ENCODE results near the gene ZNF747.

Gene ZNF747

DNA sequence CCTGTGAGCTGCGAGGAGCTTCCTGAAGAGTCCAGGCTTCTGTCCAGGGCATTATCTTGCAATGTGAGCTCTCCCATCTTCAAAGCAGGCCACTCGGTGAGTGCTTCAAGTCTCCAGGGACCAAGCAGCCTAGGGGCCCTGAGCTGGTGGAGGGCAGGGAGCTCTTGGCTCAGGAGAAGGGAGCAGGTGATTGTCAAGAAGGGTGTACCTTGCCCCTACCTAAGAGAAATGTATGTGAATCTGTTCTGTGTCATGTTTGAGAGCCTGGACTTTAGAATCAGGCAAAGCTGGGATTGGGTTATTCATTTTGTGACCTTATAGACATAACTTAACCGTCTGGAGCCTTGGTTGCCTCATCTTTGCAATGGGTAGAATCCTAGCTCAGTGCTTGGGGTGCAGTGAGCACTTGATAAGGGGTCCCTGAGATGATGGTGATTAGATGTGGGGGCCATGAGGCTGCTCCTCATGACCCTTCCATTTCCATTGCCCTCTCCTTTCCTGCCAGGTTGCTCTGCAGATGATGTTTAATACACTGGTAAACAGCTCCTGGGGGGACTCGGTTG, 24.2 kb downstream of the ZNF747 start:
- TF ChIP-seq ZFP3 (CRISPR knock-in tag; IDR thresholded peaks at IDR 0.05), result no peak
- TF ChIP-seq OSR1 (CRISPR knock-in tag; IDR thresholded peaks at IDR 0.05), result no peak
- no peak for TF ChIP-seq CSDC2 (CRISPR knock-in tag; IDR thresholded peaks at IDR 0.05)
- no peak for TF ChIP-seq ZC3H10 (CRISPR knock-in tag; IDR thresholded peaks at IDR 0.05)
- no peak for TF ChIP-seq ESRRG (CRISPR knock-in tag; IDR thresholded peaks at IDR 0.05)
- no peak for TF ChIP-seq RARB (CRISPR knock-in tag; IDR thresholded peaks at IDR 0.05)
- TF ChIP-seq, protein P1, sequence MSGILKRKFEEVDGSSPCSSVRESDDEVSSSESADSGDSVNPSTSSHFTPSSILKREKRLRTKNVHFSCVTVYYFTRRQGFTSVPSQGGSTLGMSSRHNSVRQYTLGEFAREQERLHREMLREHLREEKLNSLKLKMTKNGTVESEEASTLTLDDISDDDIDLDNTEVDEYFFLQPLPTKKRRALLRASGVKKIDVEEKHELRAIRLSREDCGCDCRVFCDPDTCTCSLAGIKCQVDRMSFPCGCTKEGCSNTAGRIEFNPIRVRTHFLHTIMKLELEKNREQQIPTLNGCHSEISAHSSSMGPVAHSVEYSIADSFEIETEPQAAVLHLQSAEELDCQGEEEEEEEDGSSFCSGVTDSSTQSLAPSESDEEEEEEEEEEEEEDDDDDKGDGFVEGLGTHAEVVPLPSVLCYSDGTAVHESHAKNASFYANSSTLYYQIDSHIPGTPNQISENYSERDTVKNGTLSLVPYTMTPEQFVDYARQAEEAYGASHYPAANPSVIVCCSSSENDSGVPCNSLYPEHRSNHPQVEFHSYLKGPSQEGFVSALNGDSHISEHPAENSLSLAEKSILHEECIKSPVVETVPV (CRISPR knock-in tag; IDR thresholded peaks at IDR 0.05), result no peak
- TF ChIP-seq, protein P2, sequence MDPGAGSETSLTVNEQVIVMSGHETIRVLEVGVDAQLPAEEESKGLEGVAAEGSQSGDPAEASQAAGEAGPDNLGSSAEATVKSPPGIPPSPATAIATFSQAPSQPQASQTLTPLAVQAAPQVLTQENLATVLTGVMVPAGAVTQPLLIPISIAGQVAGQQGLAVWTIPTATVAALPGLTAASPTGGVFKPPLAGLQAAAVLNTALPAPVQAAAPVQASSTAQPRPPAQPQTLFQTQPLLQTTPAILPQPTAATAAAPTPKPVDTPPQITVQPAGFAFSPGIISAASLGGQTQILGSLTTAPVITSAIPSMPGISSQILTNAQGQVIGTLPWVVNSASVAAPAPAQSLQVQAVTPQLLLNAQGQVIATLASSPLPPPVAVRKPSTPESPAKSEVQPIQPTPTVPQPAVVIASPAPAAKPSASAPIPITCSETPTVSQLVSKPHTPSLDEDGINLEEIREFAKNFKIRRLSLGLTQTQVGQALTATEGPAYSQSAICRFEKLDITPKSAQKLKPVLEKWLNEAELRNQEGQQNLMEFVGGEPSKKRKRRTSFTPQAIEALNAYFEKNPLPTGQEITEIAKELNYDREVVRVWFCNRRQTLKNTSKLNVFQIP (CRISPR knock-in tag; IDR thresholded peaks at IDR 0.05; ENCODE audit: borderline replicate concordance, low read depth), result no peak
- no peak for TF ChIP-seq ISL1 (CRISPR knock-in tag; IDR thresholded peaks at IDR 0.05)
- no peak for TF ChIP-seq PPARA (CRISPR knock-in tag; IDR thresholded peaks at IDR 0.05; ENCODE audit: borderline replicate concordance)
- TF ChIP-seq ZNF8 (CRISPR knock-in tag; IDR thresholded peaks at IDR 0.05), result no peak
- no peak for TF ChIP-seq TOX (CRISPR knock-in tag; IDR thresholded peaks at IDR 0.05; ENCODE audit: borderline replicate concordance)
- TF ChIP-seq SNAI2 (CRISPR knock-in tag; IDR thresholded peaks at IDR 0.05), result no peak
- TF ChIP-seq TCF4 (CRISPR knock-in tag; IDR thresholded peaks at IDR 0.05; ENCODE audit: borderline replicate concordance), result no peak
- no peak for TF ChIP-seq ZFP30 (CRISPR knock-in tag; IDR thresholded peaks at IDR 0.05)
- TF ChIP-seq ZNF565 (CRISPR knock-in tag; conservative IDR thresholded peaks at IDR 0.05; ENCODE audit: low read depth), result no peak
- no peak for TF ChIP-seq ARNTL (CRISPR knock-in tag; IDR thresholded peaks at IDR 0.05; ENCODE audit: borderline replicate concordance, low read depth)
- no peak for TF ChIP-seq GLIS3 (CRISPR knock-in tag; IDR thresholded peaks at IDR 0.05)
- TF ChIP-seq BACH2 (CRISPR knock-in tag; IDR thresholded peaks at IDR 0.05; ENCODE audit: borderline replicate concordance), result no peak
- TF ChIP-seq ZNF70 (CRISPR knock-in tag; IDR thresholded peaks at IDR 0.05), result no peak
- ATAC-seq, result no peak

DNA sequence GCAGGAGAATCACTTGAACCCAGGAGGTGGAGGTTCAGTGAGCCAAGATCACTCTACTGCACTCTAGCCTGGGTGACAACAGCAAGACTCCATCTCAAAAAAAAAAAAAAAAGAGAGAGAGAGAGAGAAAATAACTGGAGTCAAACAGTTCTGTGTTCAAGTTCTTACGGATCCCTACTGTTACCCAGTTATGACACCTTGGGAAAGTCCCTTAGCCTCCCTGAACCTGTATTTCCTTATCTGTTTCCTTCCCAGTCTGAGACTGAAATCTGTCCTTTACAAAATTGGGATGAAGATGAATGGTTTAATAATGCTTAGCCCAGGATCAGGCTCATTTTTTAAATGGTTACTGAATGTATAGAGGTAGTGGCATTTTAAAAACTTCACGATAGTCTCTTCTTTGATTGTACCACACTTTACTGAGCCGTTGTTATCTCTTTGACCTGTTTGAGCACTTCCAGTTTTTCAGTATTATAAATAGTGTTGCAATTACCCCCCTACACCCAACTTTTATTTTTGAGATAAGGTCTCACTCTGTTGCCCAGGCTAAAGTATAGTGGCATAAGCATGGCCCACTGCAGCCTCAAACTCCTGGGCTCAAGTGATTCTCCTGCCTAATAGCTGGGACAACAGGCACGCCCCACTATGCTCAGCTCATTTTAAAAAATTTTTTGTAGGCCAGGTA, 25.4 kb downstream of the ZNF747 start:
- ATAC-seq, result no peak
- TF ChIP-seq, protein P2 (CRISPR knock-in tag; IDR thresholded peaks at IDR 0.05; ENCODE audit: borderline replicate concordance, low read depth), result no peak
- TF ChIP-seq ISL1 (CRISPR knock-in tag; IDR thresholded peaks at IDR 0.05), result no peak
- TF ChIP-seq, protein P1 (CRISPR knock-in tag; IDR thresholded peaks at IDR 0.05), result no peak

GRCh38 chr16:30503403-30504296, 31.0 kb downstream of the ZNF747 start:
- TF ChIP-seq TCF4 (CRISPR knock-in tag; IDR thresholded peaks at IDR 0.05; ENCODE audit: borderline replicate concordance) (no peak), CSDC2 (CRISPR knock-in tag; IDR thresholded peaks at IDR 0.05) (no peak), ZFP30 (CRISPR knock-in tag; IDR thresholded peaks at IDR 0.05) (no peak), GLIS3 (CRISPR knock-in tag; IDR thresholded peaks at IDR 0.05) (no peak), ISL1 (CRISPR knock-in tag; IDR thresholded peaks at IDR 0.05) (no peak), ZFP3 (CRISPR knock-in tag; IDR thresholded peaks at IDR 0.05) (no peak), BACH2 (CRISPR knock-in tag; IDR thresholded peaks at IDR 0.05; ENCODE audit: borderline replicate concordance) (no peak)
- TF ChIP-seq, protein P2 (CRISPR knock-in tag; IDR thresholded peaks at IDR 0.05; ENCODE audit: borderline replicate concordance, low read depth), result no peak
- ATAC-seq, result no peak

All from SK-N-SH treated with all-trans-retinoic acid at 6 μM for 48 hours (cell line).